Neuronal stem cell (in vitro differentiated cells): ENCODE results near the gene FUT7.

Source experiments
- DNase-seq: peaks from one replicate; pipeline ENCODE4 v3.0.0-alpha.2; 2013; ENCODE audit warnings: low spot score
- H2AFZ ChIP-seq: one replicate; pipeline ENCODE4 v1.6.1; 2013; ENCODE audit warnings: mild to moderate bottlenecking, low read length, inconsistent platforms
- H2AK5ac ChIP-seq: 2 replicates; pipeline ENCODE4 v1.6.1; 2013; ENCODE audit warnings: low read depth, mild to moderate bottlenecking, inconsistent platforms, low read length, moderate library complexity, mixed read lengths
- H2BK120ac ChIP-seq: 2 replicates; pipeline ENCODE4 v1.6.1; 2013; ENCODE audit warnings: low read depth, mild to moderate bottlenecking, inconsistent platforms, low read length, moderate library complexity, mixed read lengths
- H2BK12ac ChIP-seq: one replicate; pipeline ENCODE4 v1.6.1; 2013; ENCODE audit warnings: low read length, inconsistent platforms
- H2BK15ac ChIP-seq: 2 replicates; pipeline ENCODE4 v1.6.1; 2013; ENCODE audit warnings: mild to moderate bottlenecking, low read length, inconsistent platforms, mixed read lengths
- H2BK5ac ChIP-seq: one replicate; pipeline ENCODE4 v1.6.1; 2013; ENCODE audit warnings: inconsistent platforms, mild to moderate bottlenecking, low read length, moderate library complexity
- H3K14ac ChIP-seq: one replicate; pipeline ENCODE4 v1.6.1; 2013; ENCODE audit warnings: low read length, inconsistent platforms
- H3K18ac ChIP-seq: 2 replicates; pipeline ENCODE4 v1.6.1; 2013; ENCODE audit warnings: low read length, inconsistent platforms
- H3K23ac ChIP-seq: 2 replicates; pipeline ENCODE4 v1.6.1; 2013; ENCODE audit warnings: low read depth, mild to moderate bottlenecking, mixed read lengths, low read length, inconsistent platforms; ENCODE audit not compliant: poor library complexity
- H3K27ac ChIP-seq: replicated peaks from 3 replicates; pipeline ENCODE4 v1.5.1; 2013; ENCODE audit warnings: low read length, inconsistent platforms
- H3K27me3 ChIP-seq, 3 experiments: 2 replicates each; pipeline ENCODE4 v1.6.1; 2013; ENCODE audit warnings: low read length in 3 of 3, mild to moderate bottlenecking in 2 of 3, inconsistent platforms in 1 of 3, low read depth in 1 of 3, mixed read lengths in 1 of 3, moderate library complexity in 1 of 3; ENCODE audit not compliant: control insufficient read depth in 3 of 3, insufficient read depth in 3 of 3
- H3K36me3 ChIP-seq, 2 donors: replicated peaks in 1 of 2; 2 replicates each; pipeline ENCODE4 v1.6.1; 2013; ENCODE audit warnings: low read length in 2 of 2; ENCODE audit not compliant: control insufficient read depth in 2 of 2, insufficient read depth in 2 of 2
- H3K4ac ChIP-seq: 2 replicates; pipeline ENCODE4 v1.6.1; 2013; ENCODE audit warnings: inconsistent platforms, mild to moderate bottlenecking, low read length, moderate library complexity
- H3K4me1 ChIP-seq, 2 donors: 1 replicate in 1 of 2; 2 replicates in 1 of 2; pipeline ENCODE4 v1.6.1; 2013; ENCODE audit warnings: low read length in 2 of 2, low read depth in 1 of 2; ENCODE audit not compliant: control insufficient read depth in 2 of 2, insufficient read depth in 1 of 2
- H3K4me2 ChIP-seq: one replicate; pipeline ENCODE4 v1.6.1; 2013; ENCODE audit warnings: mild to moderate bottlenecking, low read length, inconsistent platforms; ENCODE audit not compliant: insufficient read depth, poor library complexity, severe bottlenecking
- H3K4me3 ChIP-seq, 2 donors: 2 replicates each; pipeline ENCODE4 v1.5.1; 2013; ENCODE audit warnings: low read length in 2 of 2, mild to moderate bottlenecking in 2 of 2, inconsistent platforms in 1 of 2, moderate library complexity in 1 of 2
- H3K79me1 ChIP-seq: one replicate; pipeline ENCODE4 v1.6.1; 2013; ENCODE audit warnings: low read depth, mild to moderate bottlenecking, inconsistent platforms, low read length, moderate library complexity
- H3K9ac ChIP-seq: one replicate; pipeline ENCODE4 v1.6.1; 2013; ENCODE audit warnings: mild to moderate bottlenecking, low read depth, low read length, inconsistent platforms; ENCODE audit not compliant: poor library complexity
- H3K9me3 ChIP-seq, 2 donors: replicated peaks in 1 of 2; 2 replicates each; pipeline versions ENCODE3 to v1.6.1; 2013; ENCODE audit warnings: low read length in 2 of 2, mild to moderate bottlenecking in 2 of 2, inconsistent platforms in 1 of 2, low read depth in 1 of 2, mixed read lengths in 1 of 2, moderate library complexity in 1 of 2; ENCODE audit not compliant: control insufficient read depth in 2 of 2, insufficient read depth in 1 of 2
- H4K8ac ChIP-seq: one replicate; pipeline ENCODE4 v1.6.1; 2013; ENCODE audit warnings: low read depth, mild to moderate bottlenecking, inconsistent platforms, low read length, moderate library complexity
- H4K91ac ChIP-seq: one replicate; pipeline ENCODE4 v1.6.1; 2013; ENCODE audit warnings: low read length, low read depth, mild to moderate bottlenecking, inconsistent platforms; ENCODE audit not compliant: poor library complexity
- WGBS, 2 donors: extraction: QIAGEN DNeasy Blood & Tissue Kit; methylation state at CpG; one replicate each; pipeline ENCODE4 v1.1.7; 2013; ENCODE audit warnings: missing lambda C conversion rate in 2 of 2, mixed read lengths in 1 of 2; ENCODE audit not compliant: insufficient read length in 2 of 2, insufficient replicate concordance in 1 of 2; ENCODE audit errors: extremely low coverage in 2 of 2; 5-methylcytosine and 5-hydroxymethylcytosine counted together

Gene FUT7

DNA sequence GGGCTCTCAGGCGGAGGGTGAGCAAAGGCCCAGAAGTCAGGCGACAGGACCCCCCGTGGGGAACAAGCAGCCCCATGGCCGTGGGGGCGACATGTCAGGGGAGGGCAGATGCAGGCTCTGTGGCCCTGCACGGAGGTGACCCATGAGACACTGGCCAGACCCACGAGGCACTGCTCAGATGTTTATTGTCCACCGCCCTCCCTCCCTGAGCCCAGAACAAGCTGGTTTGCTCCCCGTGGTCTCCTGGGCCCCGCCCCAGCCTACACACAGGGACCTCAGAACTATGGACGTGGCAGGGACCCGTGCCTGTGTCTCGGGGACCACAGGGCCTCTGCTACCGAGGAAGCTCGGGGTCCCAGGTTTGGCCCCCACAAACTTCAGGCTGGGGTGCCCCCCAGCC is 1.9 kb downstream of the FUT7 start:
- Histone ChIP-seq H2AK5ac (peak overlapping the region; percentile 98), H4K8ac (no peak overlapping the region), H3K79me1 (peaks cover 9% of the 10 kb centered on the region), H3K4me1 (peaks cover 20 to 36% of the 10 kb centered on the region in 2 donors), H4K91ac (no peak overlapping the region), H3K14ac (no peak overlapping the region), H2BK15ac (peak overlapping the region; percentile 52), H3K4ac (peak overlapping the region; percentile 53), H2AFZ (no peak overlapping the region), H3K36me3 (no peaks in the 10 kb centered on the region), H2BK5ac (no peak overlapping the region), H3K4me2 (no peak overlapping the region), H3K18ac (no peak overlapping the region), H2BK120ac (no peak overlapping the region), H2BK12ac (peak overlapping the region; percentile 93), H3K27me3 (peaks cover 0 to 10% (median 0%) of the 10 kb centered on the region in 3 experiments), H3K4me3 (no peak overlapping the region), H3K27ac (no peak overlapping the region), H3K23ac (no peak overlapping the region), H3K9me3 (no peaks in the 10 kb centered on the region), H3K9ac (no peak overlapping the region)
- WGBS, 2 donors, result no CpG with 5 or more reads among the region's 15 CpGs
- no peak for DNase-seq

DNA sequence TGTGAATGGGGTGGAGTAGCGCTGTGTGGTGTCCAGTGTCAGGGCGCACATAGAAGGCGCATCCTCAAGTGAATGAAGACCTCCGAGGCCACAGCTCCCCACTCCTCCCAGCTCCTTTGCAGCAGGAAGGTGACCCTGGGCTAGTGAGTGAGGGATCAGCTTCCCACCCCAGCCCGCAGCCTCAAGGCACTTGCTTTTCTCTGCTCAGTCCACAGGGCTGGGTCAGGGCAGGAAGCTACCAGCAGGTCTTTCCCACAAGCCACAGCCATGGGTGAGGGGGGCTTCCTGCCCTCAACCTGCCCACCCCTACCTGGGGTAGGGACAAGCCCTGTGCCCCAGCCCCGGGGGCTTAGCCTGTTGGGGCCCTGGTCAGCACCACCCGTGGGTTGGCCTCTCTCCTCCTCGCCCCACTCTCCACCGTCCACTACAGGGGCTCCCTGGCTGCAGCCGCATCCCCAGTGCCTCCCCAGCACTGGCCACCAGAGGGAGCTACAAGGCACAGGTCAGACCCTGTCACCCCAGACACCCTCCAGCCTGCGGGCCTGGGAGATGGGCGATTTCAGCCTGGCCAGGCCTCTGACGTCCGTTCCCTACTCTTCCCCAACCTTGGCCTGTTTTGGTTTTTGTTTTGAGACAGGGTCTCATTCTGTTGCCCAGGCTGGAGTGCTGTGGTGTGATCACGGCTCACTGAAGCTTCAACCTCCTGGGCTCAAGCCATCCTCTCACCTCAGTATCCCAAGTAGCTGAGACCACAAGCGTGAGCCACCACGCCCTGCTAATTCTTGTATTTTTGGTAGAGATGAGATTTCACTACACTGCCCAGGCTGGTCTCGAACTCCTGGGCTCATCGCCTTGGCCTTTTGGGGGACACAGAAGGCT is 2.6 kb downstream of the FUT7 start:
- H3K14ac ChIP-seq, result no peak overlapping the region
- no peaks in the 10 kb centered on the region for H3K9me3 ChIP-seq
- peak overlapping the region; percentile 26 for H3K4me2 ChIP-seq
- peak overlapping the region; percentile 99 for H2AFZ ChIP-seq
- peak overlapping the region; percentile 93 for H2BK12ac ChIP-seq
- H2BK5ac ChIP-seq, result no peak overlapping the region
- peaks cover 0 to 10% (median 0%) of the 10 kb centered on the region in 3 experiments for H3K27me3 ChIP-seq
- H3K4ac ChIP-seq, result no peak overlapping the region
- peak overlapping the region; percentile 98 for H2AK5ac ChIP-seq
- no peak overlapping the region for H4K91ac ChIP-seq
- peak overlapping the region; percentile 73 for H3K9ac ChIP-seq
- peak overlapping the region; percentile 2 for H3K23ac ChIP-seq
- peaks cover 18 to 38% of the 10 kb centered on the region in 2 donors for H3K4me1 ChIP-seq
- no peaks in the 10 kb centered on the region for H3K36me3 ChIP-seq
- peak overlapping the region; percentile 10 for H3K27ac ChIP-seq
- peak overlapping the region in 1 of 2 donors; percentile 60 for H3K4me3 ChIP-seq
- DNase-seq, result peak; percentile 75
- no peak overlapping the region for H4K8ac ChIP-seq
- H3K79me1 ChIP-seq, result peaks cover 9% of the 10 kb centered on the region
- WGBS, 2 donors, result no CpG with 5 or more reads among the region's 19 CpGs
- H3K18ac ChIP-seq, result peak overlapping the region; percentile 99
- H2BK15ac ChIP-seq, result peak overlapping the region; percentile 54
- H2BK120ac ChIP-seq, result no peak overlapping the region

DNA sequence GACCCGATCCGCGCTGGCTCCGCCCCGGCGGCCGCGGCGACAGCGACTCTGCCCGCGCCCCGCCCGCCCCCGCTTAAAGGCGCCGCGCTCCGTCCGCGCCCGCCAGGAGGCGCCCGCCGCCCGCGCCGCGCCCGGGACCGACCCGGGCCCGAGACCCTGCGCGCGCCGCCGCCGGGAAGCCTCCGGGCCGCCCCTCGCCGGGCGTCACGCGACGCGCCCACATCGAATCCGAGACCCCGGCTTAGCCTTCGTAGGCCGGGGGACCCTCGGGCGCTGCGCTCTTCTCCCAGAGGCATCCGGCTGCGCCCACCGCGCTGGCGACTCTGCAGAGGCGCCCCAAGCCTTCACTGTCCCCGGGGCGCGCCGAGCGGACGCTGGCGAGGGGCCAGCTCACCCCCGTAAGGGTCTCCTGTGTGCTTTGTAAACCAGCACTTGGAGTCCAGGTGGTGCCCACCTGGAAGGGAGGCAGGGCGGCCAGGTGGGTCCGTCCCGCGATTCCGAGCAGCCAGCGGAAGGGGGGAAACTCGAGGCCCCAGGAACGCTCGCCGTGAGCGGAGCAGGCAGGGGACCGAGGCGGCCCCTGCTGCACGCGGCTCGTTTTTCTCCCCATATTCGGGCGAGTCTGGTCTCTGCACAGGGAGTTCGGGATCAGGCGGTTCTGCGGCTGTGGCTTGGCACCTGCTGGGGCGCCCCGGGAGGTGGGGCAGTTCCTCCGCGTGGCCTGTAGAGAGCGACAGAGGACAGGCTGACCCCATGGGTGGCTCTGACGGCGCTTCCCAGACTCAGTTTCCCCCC is 3.4 kb downstream of the FUT7 start:
- Histone ChIP-seq H2BK12ac (no peak overlapping the region), H2BK15ac (peak overlapping the region; percentile 54), H2BK5ac (peak overlapping the region; percentile 75), H3K23ac (peak overlapping the region; percentile 2), H3K4me2 (peak overlapping the region; percentile 96), H3K27ac (no peak overlapping the region), H3K79me1 (peaks cover 14% of the 10 kb centered on the region), H2BK120ac (no peak overlapping the region), H3K36me3 (no peaks in the 10 kb centered on the region), H3K18ac (peak overlapping the region; percentile 99), H4K91ac (no peak overlapping the region), H3K27me3 (peaks cover 0 to 10% (median 0%) of the 10 kb centered on the region in 3 experiments), H3K4ac (peak overlapping the region; percentile 0), H3K9ac (peak overlapping the region; percentile 73), H3K4me3 (peak overlapping the region; percentile 67 to 84), H3K4me1 (peaks cover 22 to 45% of the 10 kb centered on the region in 2 donors), H2AFZ (peak overlapping the region; percentile 99), H3K9me3 (no peaks in the 10 kb centered on the region), H3K14ac (peak overlapping the region; percentile 5), H2AK5ac (peak overlapping the region; percentile 58), H4K8ac (peak overlapping the region; percentile 33)
- DNase-seq, result peak; percentile 75
- no CpG with 5 or more reads among the region's 98 CpGs for WGBS, 2 donors
